Measurements from ENCODE around the gene ADH1B.

GRCh38 chr4:99310389-99310788, 10.8 kb downstream of the ADH1B start:
- TF ChIP-seq, protein P1, sequence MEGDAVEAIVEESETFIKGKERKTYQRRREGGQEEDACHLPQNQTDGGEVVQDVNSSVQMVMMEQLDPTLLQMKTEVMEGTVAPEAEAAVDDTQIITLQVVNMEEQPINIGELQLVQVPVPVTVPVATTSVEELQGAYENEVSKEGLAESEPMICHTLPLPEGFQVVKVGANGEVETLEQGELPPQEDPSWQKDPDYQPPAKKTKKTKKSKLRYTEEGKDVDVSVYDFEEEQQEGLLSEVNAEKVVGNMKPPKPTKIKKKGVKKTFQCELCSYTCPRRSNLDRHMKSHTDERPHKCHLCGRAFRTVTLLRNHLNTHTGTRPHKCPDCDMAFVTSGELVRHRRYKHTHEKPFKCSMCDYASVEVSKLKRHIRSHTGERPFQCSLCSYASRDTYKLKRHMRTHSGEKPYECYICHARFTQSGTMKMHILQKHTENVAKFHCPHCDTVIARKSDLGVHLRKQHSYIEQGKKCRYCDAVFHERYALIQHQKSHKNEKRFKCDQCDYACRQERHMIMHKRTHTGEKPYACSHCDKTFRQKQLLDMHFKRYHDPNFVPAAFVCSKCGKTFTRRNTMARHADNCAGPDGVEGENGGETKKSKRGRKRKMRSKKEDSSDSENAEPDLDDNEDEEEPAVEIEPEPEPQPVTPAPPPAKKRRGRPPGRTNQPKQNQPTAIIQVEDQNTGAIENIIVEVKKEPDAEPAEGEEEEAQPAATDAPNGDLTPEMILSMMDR (IDR thresholded peaks at IDR 0.05): no peak
- no peak for TF ChIP-seq ZFX (IDR thresholded peaks at IDR 0.05; ENCODE audit: borderline replicate concordance)
